Epithelial cell of proximal tubule (primary cell): ENCODE data around the gene SNX4. TPM values are rescaled to one million over a fixed set of nuclear protein-coding genes. Genes with fewer than 3 reads are reported as not detected.

Experiments
- DNase-seq: peaks from one replicate; pipeline ENCODE4 v3.0.0-alpha.2; 2011; ENCODE audit warnings: low read depth
- H3K4me3 ChIP-seq: 2 replicates; pipeline ENCODE4 v1.5.1; 2011; ENCODE audit warnings: low read depth, mild to moderate bottlenecking, low read length
- total RNA-seq: library from RNA; depleted of rRNA; stranded (reverse); fragments of >200 nt; gene quantifications from 2 replicates; pipeline ENCODE4 v1.2.3, GENCODE V29; 2015
- TF ChIP-seq, protein P1 (sequence below): conservative IDR thresholded peaks from 2 replicates; pipeline ENCODE4 v1.5.1; 2012; ENCODE audit warnings: low read depth, mild to moderate bottlenecking, low read length

Gene SNX4
- total RNA-seq, 1 donor from 2014 or later: 22.1 TPM

DNA sequence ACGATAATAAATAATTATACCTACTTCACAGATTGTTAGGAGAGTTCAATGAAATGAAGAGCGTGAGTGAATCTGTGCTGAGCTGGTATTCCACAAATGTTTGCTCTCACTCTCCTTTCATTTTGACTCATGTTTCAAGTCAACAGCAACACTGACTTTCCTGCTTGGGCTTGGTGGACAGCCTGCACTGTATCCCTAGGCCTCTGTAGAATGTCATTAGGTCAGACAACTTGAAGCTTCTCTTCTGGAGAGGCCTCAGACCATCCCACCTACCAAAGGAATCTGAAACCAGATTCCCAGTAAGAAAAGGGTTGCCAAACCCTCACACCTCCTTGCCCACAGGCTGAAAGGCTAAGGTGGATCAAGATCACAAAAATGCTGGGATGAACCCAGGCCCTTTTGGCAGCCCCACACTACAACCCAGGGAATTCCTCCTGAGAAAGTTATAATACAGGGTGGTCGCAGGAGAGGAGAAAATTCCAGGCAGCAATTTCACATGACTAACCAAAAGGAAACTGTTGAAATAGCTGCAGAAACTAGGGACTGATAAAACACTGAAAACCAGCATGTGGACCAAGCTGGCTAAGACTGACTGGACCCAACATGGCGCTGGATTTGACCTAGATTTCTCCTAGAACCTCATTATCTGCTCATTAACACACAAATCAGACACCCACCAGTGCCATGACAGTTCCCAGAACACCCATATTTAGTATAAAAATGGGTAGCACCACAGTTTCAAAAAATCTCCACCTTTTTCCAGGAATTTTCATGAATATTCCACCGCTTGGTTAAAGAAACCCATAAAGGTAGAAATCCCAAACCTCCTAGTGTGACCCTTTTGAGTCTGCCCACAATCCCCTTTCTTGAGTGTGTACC lies 87.9 kb downstream of the SNX4 start:
- DNase-seq: no peak
- H3K4me3 ChIP-seq: no peak overlapping the region
- TF ChIP-seq, protein P1, sequence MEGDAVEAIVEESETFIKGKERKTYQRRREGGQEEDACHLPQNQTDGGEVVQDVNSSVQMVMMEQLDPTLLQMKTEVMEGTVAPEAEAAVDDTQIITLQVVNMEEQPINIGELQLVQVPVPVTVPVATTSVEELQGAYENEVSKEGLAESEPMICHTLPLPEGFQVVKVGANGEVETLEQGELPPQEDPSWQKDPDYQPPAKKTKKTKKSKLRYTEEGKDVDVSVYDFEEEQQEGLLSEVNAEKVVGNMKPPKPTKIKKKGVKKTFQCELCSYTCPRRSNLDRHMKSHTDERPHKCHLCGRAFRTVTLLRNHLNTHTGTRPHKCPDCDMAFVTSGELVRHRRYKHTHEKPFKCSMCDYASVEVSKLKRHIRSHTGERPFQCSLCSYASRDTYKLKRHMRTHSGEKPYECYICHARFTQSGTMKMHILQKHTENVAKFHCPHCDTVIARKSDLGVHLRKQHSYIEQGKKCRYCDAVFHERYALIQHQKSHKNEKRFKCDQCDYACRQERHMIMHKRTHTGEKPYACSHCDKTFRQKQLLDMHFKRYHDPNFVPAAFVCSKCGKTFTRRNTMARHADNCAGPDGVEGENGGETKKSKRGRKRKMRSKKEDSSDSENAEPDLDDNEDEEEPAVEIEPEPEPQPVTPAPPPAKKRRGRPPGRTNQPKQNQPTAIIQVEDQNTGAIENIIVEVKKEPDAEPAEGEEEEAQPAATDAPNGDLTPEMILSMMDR: no peak

DNA sequence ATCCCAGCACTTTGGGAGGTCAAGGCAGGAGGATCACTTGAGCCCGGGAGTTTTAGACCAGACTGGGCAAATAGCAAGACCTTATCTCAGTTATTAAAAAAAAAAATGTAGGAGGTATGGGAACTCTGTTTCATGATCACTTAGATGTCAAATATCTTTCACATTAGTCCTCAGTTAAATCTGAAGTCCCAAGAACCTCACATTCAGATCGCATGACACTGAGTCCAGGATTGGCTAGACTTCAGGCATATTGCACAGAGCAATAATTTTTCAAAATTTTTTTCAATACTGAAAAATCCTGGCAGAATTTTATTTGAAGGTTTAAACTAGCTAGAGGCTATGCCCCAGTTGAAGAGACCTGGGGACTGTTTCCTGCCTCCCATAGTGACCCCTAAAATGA lies 88.6 kb downstream of the SNX4 start:
- DNase-seq: no peak

DNA sequence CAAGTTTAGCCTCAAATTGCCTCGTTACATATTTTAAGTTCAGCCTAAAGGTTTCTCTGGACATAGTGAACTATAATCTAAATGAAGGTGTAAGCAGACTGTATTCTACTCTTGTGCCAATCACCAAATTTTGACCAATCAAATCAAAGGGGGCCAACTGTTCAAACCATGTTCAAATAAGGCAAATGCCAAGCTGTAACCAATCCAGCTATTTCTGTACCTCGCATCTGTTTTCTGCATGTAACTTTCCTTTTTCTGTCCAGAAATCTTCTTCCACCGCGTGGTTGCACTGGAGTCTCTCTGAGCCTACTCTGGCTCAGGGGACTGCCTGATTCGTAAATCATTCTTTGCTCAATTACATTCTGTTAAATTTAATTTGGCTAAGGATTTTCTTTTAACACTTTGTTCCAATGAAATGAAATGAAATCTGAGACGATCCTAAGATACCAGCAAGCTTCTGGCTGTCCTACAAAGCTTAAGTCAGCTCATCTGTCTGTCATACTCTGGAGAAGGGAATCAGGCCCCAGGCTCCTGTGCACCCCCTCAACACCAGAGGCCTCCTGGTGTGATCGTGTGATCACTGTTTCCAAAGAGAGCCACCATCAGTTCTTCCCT lies 91.7 kb downstream of the SNX4 start:
- DNase-seq: no peak
- TF ChIP-seq, protein P1: no peak
- H3K4me3 ChIP-seq: no peak overlapping the region

More for the DNA sequence above, 88.6 kb downstream of the SNX4 start:
- H3K4me3 ChIP-seq: no peak overlapping the region
- TF ChIP-seq, protein P1: no peak

DNA sequence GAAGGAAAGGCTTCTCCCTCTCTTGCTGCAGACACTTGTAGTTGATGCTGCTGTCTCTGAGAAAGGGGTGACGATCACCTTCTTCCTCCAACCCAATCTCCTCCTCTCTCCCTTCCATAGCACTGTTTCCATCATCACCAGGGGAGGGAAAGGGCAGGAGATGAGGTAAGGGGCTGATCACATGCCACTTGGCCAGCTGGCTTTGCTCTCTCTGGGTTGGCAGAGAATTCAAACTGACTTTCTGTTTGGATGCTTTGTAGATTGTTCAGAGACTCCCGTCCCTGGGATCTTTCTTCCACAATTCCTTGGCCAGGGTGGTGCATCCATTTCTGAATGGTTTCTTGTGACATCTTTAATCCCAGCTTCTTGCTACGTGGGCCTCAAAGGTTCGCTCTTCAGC lies 101.7 kb downstream of the SNX4 start:
- H3K4me3 ChIP-seq: no peak overlapping the region
- TF ChIP-seq, protein P1: no peak
- DNase-seq: no peak

DNA sequence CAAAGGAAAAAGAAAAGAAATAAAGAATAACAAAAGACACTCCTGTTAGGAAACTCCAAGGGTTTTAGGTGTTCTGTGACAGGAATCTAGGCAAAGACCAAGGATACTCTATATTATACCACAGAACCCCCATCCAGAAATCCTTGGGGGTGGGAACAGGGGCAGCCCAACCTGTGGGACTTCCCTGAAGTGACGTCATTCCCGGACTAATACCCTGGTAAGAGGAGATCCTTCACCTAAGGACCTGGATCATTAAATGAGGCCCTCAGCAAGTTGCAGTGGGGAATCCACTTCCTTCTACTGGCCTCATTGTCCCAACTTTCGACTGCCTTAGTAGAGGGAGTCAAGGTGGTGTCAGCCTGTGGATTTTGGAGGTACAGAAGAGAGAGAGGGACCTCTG lies 103.8 kb downstream of the SNX4 start:
- DNase-seq: no peak
- H3K4me3 ChIP-seq: no peak overlapping the region
- TF ChIP-seq, protein P1: no peak

DNA sequence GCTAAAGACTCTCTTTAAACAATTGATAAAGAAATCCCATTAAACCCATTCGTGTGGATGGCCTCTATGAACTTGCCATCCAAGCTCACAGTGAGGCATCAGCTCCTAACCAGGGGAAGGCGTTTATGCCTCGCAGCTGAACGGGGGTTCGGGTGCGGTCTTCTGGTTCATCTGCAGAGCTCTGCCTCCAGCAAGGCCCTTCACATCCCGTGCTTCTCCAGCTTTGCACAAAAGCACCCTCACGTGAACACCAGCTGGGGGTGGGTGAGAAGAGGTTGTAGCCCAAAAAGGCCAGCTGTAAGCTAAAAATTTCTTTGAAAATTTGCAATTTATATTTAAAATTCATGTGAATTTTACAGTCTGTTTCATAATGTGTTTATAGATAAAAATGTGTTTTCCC lies 105.3 kb downstream of the SNX4 start:
- TF ChIP-seq, protein P1: no peak
- DNase-seq: no peak
- no peak overlapping the region for H3K4me3 ChIP-seq

DNA sequence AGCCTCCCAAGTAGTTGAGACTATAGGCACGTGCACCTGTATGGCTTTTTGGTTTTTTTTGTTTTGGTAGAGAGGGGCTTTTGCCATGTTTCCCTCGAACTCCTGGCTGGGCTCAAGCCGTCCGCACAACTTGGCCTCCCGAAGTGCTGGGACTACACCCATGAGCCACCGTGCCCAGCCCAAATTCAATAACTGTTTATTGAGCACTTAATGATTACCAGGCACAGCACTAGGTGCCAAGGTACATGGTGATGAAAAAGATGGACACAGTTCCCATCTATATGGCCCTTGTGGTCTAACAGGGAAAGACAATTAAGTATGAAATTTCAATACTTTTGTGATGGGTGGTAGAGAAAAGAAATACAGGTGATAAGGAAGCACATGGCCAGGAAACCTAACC lies 109.1 kb downstream of the SNX4 start:
- DNase-seq: no peak
- TF ChIP-seq, protein P1: no peak
- no peak overlapping the region for H3K4me3 ChIP-seq
